Mesothelial cell of epicardium (in vitro differentiated cells): ENCODE data around the gene APOL3. TPM values are rescaled to one million over a fixed set of nuclear protein-coding genes. Genes with fewer than 3 reads are reported as not detected.

ENCODE experiments used
- DNase-seq, 2 experiments: peaks; one replicate each; pipeline ENCODE4 v3.0.0; 2021; ENCODE audit warnings: low spot score in 2 of 2; ENCODE audit not compliant: unreplicated experiment in 2 of 2
- H3K27ac Mint-ChIP-seq: 2 replicates; pipeline ENCODE4 v1.8.0; 2021; ENCODE audit warnings: mixed read lengths
- H3K27me3 Mint-ChIP-seq: 2 replicates; pipeline ENCODE4 v1.8.0; 2021; ENCODE audit warnings: low read depth, mixed read lengths
- H3K36me3 Mint-ChIP-seq: 2 replicates; pipeline ENCODE4 v1.8.0; 2021; ENCODE audit warnings: mixed read lengths
- H3K4me1 Mint-ChIP-seq: 2 replicates; pipeline ENCODE4 v1.8.0; 2021; ENCODE audit warnings: mixed read lengths
- H3K4me3 Mint-ChIP-seq: 2 replicates; pipeline ENCODE4 v1.8.0; 2021; ENCODE audit warnings: mild to moderate bottlenecking, moderate library complexity, mixed read lengths
- H3K9me3 Mint-ChIP-seq: 2 replicates; pipeline ENCODE4 v1.8.0; 2021; ENCODE audit warnings: mixed read lengths
- total RNA-seq: library from RNA; stranded (reverse); gene quantifications from 3 replicates; pipeline ENCODE4 v1.2.1, GENCODE V29; 2021
- TF ChIP-seq, protein P1 (sequence below): fragments of 200-600 bp; sonication (generic); IDR thresholded peaks from one replicate; pipeline ENCODE4 v1.5.0; 2021; ENCODE audit warnings: antibody characterized with exemption; ENCODE audit not compliant: unreplicated experiment

The APOL3 gene
- total RNA-seq, 1 donor from 2014 or later, result 1.8 TPM

DNA sequence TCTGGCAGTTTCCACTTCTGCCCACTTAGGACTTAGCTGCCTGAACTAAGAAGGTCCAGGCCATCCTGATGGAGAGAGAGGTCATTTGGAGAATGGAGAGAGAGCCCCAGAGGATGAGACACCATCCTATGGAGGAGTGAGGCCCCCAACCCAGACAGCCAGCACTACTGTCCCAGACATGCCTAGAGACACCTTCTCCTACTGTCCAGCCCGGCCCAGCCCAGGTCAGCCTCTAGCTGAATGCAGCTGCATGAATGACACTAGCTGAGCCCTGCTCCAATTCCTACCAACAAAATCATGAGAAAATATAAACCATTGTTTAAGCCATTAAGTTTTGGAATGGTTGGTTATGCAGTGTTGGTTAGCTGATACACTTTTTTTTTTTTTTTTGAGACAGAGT lies 47.4 kb downstream of the APOL3 start:
- Mint-ChIP-seq H3K36me3 (no peaks in the 10 kb centered on the region), H3K27me3 (no peaks in the 10 kb centered on the region), H3K4me1 (peaks cover 4% of the 10 kb centered on the region), H3K9me3 (no peaks in the 10 kb centered on the region), H3K27ac (no peak overlapping the region), H3K4me3 (no peak overlapping the region)
- DNase-seq, result no peak
- TF ChIP-seq, protein P1, sequence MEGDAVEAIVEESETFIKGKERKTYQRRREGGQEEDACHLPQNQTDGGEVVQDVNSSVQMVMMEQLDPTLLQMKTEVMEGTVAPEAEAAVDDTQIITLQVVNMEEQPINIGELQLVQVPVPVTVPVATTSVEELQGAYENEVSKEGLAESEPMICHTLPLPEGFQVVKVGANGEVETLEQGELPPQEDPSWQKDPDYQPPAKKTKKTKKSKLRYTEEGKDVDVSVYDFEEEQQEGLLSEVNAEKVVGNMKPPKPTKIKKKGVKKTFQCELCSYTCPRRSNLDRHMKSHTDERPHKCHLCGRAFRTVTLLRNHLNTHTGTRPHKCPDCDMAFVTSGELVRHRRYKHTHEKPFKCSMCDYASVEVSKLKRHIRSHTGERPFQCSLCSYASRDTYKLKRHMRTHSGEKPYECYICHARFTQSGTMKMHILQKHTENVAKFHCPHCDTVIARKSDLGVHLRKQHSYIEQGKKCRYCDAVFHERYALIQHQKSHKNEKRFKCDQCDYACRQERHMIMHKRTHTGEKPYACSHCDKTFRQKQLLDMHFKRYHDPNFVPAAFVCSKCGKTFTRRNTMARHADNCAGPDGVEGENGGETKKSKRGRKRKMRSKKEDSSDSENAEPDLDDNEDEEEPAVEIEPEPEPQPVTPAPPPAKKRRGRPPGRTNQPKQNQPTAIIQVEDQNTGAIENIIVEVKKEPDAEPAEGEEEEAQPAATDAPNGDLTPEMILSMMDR, result no peak

DNA sequence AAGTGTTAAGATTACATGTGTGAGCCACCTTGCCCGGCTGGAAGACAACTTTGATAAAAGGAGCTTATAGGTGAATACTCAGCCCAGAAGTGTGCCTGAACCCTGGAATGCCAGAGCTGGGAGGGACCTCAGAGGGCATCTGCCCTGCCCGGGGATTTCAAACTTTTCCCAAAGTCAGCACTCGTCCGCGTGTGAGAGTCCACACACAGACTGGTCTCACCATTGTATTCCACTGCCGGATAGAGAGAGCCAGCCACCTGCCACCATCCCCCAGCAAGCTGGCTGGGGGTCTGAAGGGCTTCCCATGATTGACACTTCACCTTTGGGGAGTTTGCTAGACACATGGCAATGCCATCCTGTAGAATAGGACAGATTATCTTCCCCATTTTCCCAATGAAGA lies 49.2 kb downstream of the APOL3 start:
- Mint-ChIP-seq H3K4me1 (peaks cover 4% of the 10 kb centered on the region), H3K36me3 (no peaks in the 10 kb centered on the region), H3K4me3 (no peak overlapping the region), H3K27ac (no peak overlapping the region), H3K27me3 (peaks cover 3% of the 10 kb centered on the region), H3K9me3 (no peaks in the 10 kb centered on the region)
- TF ChIP-seq, protein P1, result no peak
- no peak for DNase-seq

DNA sequence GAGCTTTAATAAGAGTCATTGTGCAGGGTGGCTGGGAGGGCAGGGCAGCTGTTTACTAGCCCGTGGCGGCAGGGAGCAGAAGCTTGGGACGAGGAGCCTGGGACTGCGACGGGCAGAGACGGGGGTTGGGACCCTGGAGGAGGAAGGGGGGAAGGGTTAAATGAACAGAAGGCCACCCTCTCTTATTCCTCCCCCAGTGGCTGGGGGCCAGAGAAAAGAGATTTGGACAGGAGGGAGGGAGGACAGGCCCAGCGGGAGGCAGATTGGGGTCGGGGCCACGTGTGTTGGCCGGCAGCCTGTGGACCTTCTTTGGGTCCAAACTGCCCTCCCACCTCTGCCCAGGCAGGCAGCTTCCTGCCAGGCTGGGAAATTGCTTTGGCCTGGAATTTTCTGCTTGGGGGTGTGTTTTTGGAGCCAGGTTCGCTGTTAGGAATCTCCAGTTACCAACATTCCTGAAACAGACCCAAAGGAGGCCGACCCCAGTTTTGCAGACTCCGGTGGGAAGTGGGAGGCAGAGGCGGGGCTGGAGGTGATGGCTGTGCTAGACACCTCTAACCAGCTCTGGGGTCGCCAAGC lies 50.2 kb downstream of the APOL3 start:
- TF ChIP-seq, protein P1, result no peak
- H3K27me3 Mint-ChIP-seq, result peaks cover 3% of the 10 kb centered on the region
- no peaks in the 10 kb centered on the region for H3K9me3 Mint-ChIP-seq
- no peak overlapping the region for H3K4me3 Mint-ChIP-seq
- peak overlapping the region; percentile 9 for H3K27ac Mint-ChIP-seq
- peaks cover 4% of the 10 kb centered on the region for H3K4me1 Mint-ChIP-seq
- H3K36me3 Mint-ChIP-seq, result no peaks in the 10 kb centered on the region
- no peak for DNase-seq

DNA sequence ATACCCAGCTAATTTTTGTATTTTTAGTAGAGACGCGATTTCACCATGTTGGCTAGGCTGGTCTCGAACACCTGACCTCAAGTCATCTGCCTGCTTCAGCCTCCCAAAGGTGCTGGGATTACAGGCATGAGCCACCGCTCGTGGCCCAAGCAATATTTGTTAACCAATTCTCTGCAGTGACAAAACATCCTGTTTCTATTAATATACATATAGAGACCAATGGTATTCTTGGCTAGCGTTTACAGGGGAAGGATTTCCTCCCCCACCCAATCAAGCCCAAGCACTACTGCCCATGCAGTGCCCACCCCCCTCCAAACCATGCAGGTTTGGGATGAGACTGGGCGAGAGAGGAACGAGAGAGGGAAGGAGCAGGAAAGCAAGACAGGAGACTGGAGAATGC lies 53.1 kb downstream of the APOL3 start:
- H3K36me3 Mint-ChIP-seq, result no peaks in the 10 kb centered on the region
- no peak for DNase-seq

DNA sequence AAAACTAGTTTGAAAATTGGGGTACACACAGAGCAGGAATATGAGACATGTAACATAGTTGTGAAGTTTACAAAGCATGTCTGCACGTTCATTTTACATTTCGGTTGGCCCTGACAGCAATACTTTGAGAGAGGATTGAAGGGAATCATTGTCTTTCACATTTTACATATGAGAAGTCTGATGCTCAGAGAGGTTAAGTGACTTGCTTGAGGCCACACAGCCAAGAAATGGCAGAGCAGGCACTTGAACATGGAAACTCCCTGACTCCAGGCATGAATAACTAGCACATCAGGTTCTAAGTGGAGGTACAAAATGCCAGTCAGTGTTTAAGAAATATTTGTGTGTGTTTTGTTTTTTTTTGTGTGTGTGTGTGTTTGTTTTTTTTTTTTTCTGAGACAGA lies 53.6 kb downstream of the APOL3 start:
- no peak overlapping the region for H3K27ac Mint-ChIP-seq
- H3K4me3 Mint-ChIP-seq, result no peak overlapping the region
- peaks cover 3% of the 10 kb centered on the region for H3K27me3 Mint-ChIP-seq
- H3K9me3 Mint-ChIP-seq, result no peaks in the 10 kb centered on the region
- TF ChIP-seq, protein P1, result no peak
- peaks cover 4% of the 10 kb centered on the region for H3K4me1 Mint-ChIP-seq
- H3K36me3 Mint-ChIP-seq, result no peaks in the 10 kb centered on the region
- no peak for DNase-seq

More for the DNA sequence above, 53.1 kb downstream of the APOL3 start:
- TF ChIP-seq, protein P1, result no peak
- H3K27me3 Mint-ChIP-seq, result peaks cover 3% of the 10 kb centered on the region
- H3K4me1 Mint-ChIP-seq, result peaks cover 4% of the 10 kb centered on the region
- no peaks in the 10 kb centered on the region for H3K9me3 Mint-ChIP-seq
- no peak overlapping the region for H3K4me3 Mint-ChIP-seq
- no peak overlapping the region for H3K27ac Mint-ChIP-seq

DNA sequence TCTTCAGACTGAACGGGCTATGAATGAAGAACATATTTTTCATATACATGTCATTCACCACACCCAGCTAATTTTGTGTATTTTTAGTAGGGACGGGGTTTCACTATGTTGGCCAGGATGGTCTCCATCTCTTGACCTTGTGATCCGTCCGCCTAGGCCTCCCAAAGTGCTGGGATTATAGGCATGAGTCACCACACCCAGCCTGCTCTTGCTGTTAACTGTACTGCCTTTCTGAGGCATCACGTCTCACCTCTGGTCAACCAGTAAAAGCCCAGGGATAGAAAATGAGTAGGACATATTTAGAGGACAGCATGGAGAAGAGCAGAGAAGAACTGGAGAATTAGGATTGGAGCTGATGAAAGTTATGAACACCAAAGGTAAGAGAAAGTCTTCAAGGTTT lies 55.6 kb downstream of the APOL3 start:
- no peak for DNase-seq
- TF ChIP-seq, protein P1, result no peak
- H3K27ac Mint-ChIP-seq, result no peak overlapping the region
- no peaks in the 10 kb centered on the region for H3K36me3 Mint-ChIP-seq
- H3K9me3 Mint-ChIP-seq, result no peaks in the 10 kb centered on the region
- H3K4me3 Mint-ChIP-seq, result no peak overlapping the region
- H3K27me3 Mint-ChIP-seq, result peaks cover 3% of the 10 kb centered on the region
- H3K4me1 Mint-ChIP-seq, result peaks cover 1% of the 10 kb centered on the region
